PC-9 (cell line): ENCODE data around the gene ZNF423. TPM values are rescaled to one million over a fixed set of nuclear protein-coding genes. Genes with fewer than 3 reads are reported as not detected.

Experiments used
- BruUV-seq: library from RNA; stranded (reverse); fragments of 400-500 nt; replicated peaks from 2 replicates; lab custom pipeline; 2021; lab: Mats Ljungman, UMichigan
- CTCF ChIA-PET: fragments of 300-600 bp; sonication (Branson Sonifier 250); formaldehyde crosslinking; loops from one replicate; lab custom pipeline; 2022; ENCODE audit warnings: antibody characterized with exemption; lab: Charles Lee
- POLR2A ChIA-PET: fragments of 300-600 bp; sonication (Branson Sonifier 250); formaldehyde crosslinking; loops from one replicate; lab custom pipeline; 2022; ENCODE audit warnings: antibody characterized with exemption; ENCODE audit not compliant: unreplicated experiment; lab: Charles Lee
- DNase-seq, 2 experiments: peaks; one replicate each; pipeline versions ENCODE4 v3.0.0 to v3.0.0-alpha.2; 2015 to 2022; ENCODE audit warnings: mixed read lengths in 1 of 2
- H2AFZ ChIP-seq: fragments of 200-600 bp; sonication (generic); 2 replicates; pipeline ENCODE4 v1.8.1; 2017; ENCODE audit warnings: antibody characterized with exemption
- H3F3A ChIP-seq: fragments of 200-600 bp; sonication (generic); 2 replicates; pipeline ENCODE4 v1.8.1; 2017; ENCODE audit warnings: antibody characterized with exemption, mild to moderate bottlenecking, low read depth; ENCODE audit not compliant: insufficient read depth
- H3K27ac ChIP-seq: fragments of 200-600 bp; sonication (generic); 2 replicates; pipeline ENCODE4 v1.6.1; 2016; ENCODE audit warnings: mixed run types
- H3K27me3 ChIP-seq: fragments of 200-600 bp; sonication (generic); 2 replicates; pipeline ENCODE4 v1.6.1; 2016; ENCODE audit warnings: low read depth, mixed run types; ENCODE audit not compliant: insufficient read depth
- H3K36me3 ChIP-seq: fragments of 200-600 bp; sonication (generic); 2 replicates; pipeline ENCODE4 v1.6.1; 2016; ENCODE audit warnings: low read depth, mixed run types
- H3K4me1 ChIP-seq: fragments of 200-600 bp; sonication (generic); replicated peaks from 2 replicates; pipeline ENCODE4 v1.6.1; 2016; ENCODE audit warnings: mixed run types; ENCODE audit not compliant: insufficient read depth
- H3K4me2 ChIP-seq: fragments of 200-600 bp; sonication (generic); 2 replicates; pipeline ENCODE4 v1.6.1; 2017; ENCODE audit warnings: mixed run types
- H3K4me3 ChIP-seq: fragments of 200-600 bp; sonication (generic); 2 replicates; pipeline ENCODE4 v1.6.1; 2016; ENCODE audit warnings: mixed run types
- H3K79me2 ChIP-seq: fragments of 200-600 bp; sonication (generic); 2 replicates; pipeline ENCODE4 v1.6.1; 2017; ENCODE audit warnings: low read depth, mixed run types
- H3K9me2 ChIP-seq: fragments of 200-600 bp; sonication (generic); 2 replicates; pipeline ENCODE4 v1.8.1; 2017; ENCODE audit warnings: mild to moderate bottlenecking; ENCODE audit not compliant: insufficient read depth
- H3K9me3 ChIP-seq: fragments of 200-600 bp; sonication (generic); 2 replicates; pipeline ENCODE4 v1.8.1; 2016; ENCODE audit warnings: low read depth; ENCODE audit not compliant: insufficient read depth
- H4K20me1 ChIP-seq: fragments of 200-600 bp; sonication (generic); 2 replicates; pipeline ENCODE4 v1.8.1; 2017; ENCODE audit not compliant: insufficient read depth
- EZH2 ChIP-seq: fragments of 200-600 bp; sonication (generic); IDR thresholded peaks from 2 replicates; pipeline ENCODE4 v1.8.0; 2017; ENCODE audit warnings: antibody characterized with exemption, low read depth
- intact Hi-C: fragments of 100-400 bp; cut with micrococcal nuclease; formaldehyde crosslinking; loops from one replicate; pipeline ENCODE4 v1.10.0; 2022; ENCODE audit not compliant: unreplicated experiment
- total RNA-seq: library from RNA; stranded (reverse); gene quantifications from 2 replicates; pipeline ENCODE4 v1.2.3, GENCODE V29; 2021
- TF ChIP-seq, protein P1 (sequence below): fragments of 200-600 bp; sonication (generic); conservative IDR thresholded peaks from 2 replicates; pipeline ENCODE4 v1.6.1; 2017; ENCODE audit warnings: mixed run types, antibody characterized with exemption, mild to moderate bottlenecking, moderate library complexity

ZNF423 gene
- total RNA-seq, 1 experiment from 2014 or later: not detected

DNA sequence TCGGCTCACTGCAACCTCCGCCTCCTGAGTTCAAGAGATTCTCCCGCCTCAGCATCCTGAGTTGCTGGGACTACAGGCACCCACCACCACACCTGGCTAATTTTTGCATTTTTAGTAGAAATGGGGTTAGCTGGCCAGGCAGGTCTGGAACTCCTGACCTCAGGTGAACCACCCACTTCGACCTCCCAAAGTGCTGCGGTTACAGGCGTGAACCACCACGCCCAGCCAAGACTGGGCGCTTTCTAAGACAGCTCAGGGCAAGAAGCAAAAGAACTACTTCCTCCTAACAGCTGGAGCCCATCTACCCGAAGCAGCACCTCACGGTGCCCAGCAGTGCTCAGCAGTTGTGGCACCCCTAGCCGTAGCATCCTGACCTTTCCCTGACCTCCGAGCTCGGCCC is 109.4 kb downstream of the ZNF423 start:
- no peaks in the 10 kb centered on the region for H3F3A ChIP-seq
- no peaks in the 10 kb centered on the region for H3K4me1 ChIP-seq
- no peak overlapping the region for H3K27ac ChIP-seq
- H3K9me3 ChIP-seq: no peaks in the 10 kb centered on the region
- H3K4me3 ChIP-seq: no peak overlapping the region
- TF ChIP-seq, protein P1, sequence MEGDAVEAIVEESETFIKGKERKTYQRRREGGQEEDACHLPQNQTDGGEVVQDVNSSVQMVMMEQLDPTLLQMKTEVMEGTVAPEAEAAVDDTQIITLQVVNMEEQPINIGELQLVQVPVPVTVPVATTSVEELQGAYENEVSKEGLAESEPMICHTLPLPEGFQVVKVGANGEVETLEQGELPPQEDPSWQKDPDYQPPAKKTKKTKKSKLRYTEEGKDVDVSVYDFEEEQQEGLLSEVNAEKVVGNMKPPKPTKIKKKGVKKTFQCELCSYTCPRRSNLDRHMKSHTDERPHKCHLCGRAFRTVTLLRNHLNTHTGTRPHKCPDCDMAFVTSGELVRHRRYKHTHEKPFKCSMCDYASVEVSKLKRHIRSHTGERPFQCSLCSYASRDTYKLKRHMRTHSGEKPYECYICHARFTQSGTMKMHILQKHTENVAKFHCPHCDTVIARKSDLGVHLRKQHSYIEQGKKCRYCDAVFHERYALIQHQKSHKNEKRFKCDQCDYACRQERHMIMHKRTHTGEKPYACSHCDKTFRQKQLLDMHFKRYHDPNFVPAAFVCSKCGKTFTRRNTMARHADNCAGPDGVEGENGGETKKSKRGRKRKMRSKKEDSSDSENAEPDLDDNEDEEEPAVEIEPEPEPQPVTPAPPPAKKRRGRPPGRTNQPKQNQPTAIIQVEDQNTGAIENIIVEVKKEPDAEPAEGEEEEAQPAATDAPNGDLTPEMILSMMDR: no peak
- TF ChIP-seq EZH2: no peak
- H2AFZ ChIP-seq: no peak overlapping the region
- intact Hi-C loops: no loop called here
- no peak overlapping the region for H3K4me2 ChIP-seq
- peaks cover 97% of the 10 kb centered on the region for H3K27me3 ChIP-seq
- BruUV-seq: no TSS peak
- H3K9me2 ChIP-seq: no peaks in the 10 kb centered on the region
- H4K20me1 ChIP-seq: no peaks in the 10 kb centered on the region
- no peak for DNase-seq
- ChIA-PET CTCF (no interaction called here), POLR2A (no interaction called here)
- no peaks in the 10 kb centered on the region for H3K79me2 ChIP-seq
- no peaks in the 10 kb centered on the region for H3K36me3 ChIP-seq

DNA sequence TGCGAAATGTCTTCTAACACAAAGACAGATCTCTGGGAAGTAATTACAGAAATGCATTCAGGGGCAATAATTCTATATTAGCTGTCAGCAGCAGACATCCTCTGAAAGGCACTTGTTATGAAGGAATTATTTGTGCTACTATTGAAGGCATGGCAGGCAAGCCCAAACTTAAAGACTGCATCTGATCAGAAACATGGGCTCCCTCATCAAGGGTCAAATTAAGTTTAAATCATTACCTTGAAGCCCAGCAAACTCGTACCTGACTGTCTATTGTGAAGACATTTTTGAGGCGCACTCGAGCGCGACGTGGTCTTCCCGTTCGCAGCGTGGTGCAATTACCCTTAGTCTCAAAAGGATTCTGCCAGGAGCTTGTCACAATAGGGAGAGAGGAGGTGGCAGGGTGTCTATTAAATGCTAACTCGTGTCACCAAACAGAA is 110.6 kb downstream of the ZNF423 start:
- no TSS peak for BruUV-seq
- no peaks in the 10 kb centered on the region for H3K9me3 ChIP-seq
- H3K9me2 ChIP-seq: no peaks in the 10 kb centered on the region
- peaks cover 96% of the 10 kb centered on the region for H3K27me3 ChIP-seq
- no peak overlapping the region for H3K4me3 ChIP-seq
- no peak overlapping the region for H3K4me2 ChIP-seq
- CTCF ChIA-PET: no interaction called here
- H2AFZ ChIP-seq: no peak overlapping the region
- H3K27ac ChIP-seq: no peak overlapping the region
- no peaks in the 10 kb centered on the region for H3K4me1 ChIP-seq
- DNase-seq: no peak
- no peaks in the 10 kb centered on the region for H4K20me1 ChIP-seq
- POLR2A ChIA-PET: no interaction called here
- no peaks in the 10 kb centered on the region for H3K36me3 ChIP-seq
- no peaks in the 10 kb centered on the region for H3K79me2 ChIP-seq
- H3F3A ChIP-seq: no peaks in the 10 kb centered on the region
- intact Hi-C loops: no loop called here
- no peak for TF ChIP-seq EZH2

DNA sequence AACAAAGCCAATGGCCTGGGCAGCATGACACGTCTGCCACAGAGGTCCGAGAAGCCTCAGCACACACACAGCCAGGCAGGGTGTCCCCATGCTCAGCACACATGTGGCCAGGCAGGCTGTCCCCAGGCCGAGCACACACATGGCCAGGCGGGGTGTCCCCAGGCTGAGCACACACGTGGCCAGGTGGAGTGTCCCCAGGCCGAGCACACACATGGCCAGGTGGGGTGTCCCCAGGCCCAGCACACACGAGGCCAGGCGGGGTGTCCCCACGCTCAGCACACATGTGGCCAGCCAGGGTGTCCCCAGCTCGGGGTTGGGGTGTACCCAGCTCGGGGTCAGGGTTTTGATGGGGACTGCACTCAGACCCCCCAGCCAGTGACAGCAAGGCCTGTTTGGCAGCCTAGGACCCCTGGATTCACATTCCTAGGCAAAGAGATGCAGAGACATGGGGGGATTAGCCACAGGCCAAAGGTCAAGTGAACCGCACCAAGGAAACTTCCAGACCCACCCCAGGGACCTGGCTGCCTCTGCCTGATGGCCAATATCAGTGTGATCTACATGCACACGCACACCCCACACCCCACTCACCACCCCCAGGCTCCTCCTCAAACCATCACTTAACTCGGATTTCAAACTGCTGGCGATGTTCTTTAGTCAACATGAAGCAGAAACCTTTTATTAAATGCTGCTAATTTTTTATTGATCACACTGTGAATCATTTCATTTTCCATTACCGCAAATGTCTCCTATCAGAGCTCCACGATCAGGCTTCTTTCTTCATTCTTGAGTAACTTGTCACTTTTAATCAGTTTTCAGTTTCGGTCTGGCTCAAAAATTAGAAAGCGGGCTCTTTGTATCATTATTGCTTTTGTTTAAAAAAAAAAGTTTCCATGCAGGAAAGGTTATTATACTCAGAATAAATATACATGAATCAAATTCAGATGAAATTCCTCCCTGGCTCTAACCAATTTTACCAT is 111.4 kb downstream of the ZNF423 start:
- intact Hi-C loops: no loop called here
- H3K9me2 ChIP-seq: no peaks in the 10 kb centered on the region

More for the DNA sequence above, 111.4 kb downstream of the ZNF423 start:
- Histone ChIP-seq H3K4me1 (no peaks in the 10 kb centered on the region), H4K20me1 (no peaks in the 10 kb centered on the region), H3K27ac (no peak overlapping the region), H3K79me2 (no peaks in the 10 kb centered on the region), H3K36me3 (no peaks in the 10 kb centered on the region), H3K27me3 (peaks cover 95% of the 10 kb centered on the region), H3F3A (no peaks in the 10 kb centered on the region), H3K9me3 (no peaks in the 10 kb centered on the region), H3K4me2 (no peak overlapping the region), H3K4me3 (no peak overlapping the region), H2AFZ (no peak overlapping the region)
- TF ChIP-seq EZH2: no peak
- TF ChIP-seq, protein P1: no peak
- ChIA-PET POLR2A (no interaction called here), CTCF (no interaction called here)
- DNase-seq: no peak
- no TSS peak for BruUV-seq
